ENCODE measurements around the gene PLN.

Gene PLN

DNA sequence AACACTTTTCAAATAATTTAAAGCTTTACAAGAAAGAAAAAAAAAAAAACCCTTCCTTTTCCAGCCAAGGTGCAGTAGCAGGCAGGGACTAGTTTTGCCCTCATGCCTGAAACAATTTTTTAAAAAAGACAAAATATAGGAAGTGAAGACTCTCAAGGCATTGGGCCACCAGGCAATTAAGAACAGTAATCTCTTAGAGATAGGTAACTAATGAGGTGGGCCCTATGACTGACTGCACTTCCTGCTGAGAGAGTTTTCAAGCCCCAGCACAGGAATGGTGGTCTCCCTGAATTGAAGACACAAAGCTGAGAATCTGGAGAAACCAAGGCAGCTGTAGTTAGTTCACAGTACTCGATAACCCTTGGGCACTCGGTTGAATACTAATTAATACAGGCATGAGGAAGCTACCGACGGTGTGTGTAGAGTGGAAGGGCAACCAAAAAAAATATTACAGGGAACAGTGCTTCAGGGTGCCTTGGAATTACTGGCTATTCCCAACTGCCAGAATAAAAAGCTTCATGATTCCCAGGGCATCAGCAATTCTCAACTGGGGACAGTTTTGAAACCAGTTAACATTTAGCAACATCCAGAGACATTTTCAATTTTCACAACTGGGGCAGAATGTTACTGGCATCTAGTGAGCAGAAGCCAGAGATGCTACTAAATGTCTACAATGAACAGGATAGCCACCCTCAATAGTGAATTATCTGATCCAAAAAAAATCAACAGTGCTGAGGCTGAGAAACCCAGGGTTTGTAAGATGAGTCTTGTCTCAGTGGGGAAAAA is 36.0 kb upstream of the PLN start:
- TF ChIP-seq, protein P1, sequence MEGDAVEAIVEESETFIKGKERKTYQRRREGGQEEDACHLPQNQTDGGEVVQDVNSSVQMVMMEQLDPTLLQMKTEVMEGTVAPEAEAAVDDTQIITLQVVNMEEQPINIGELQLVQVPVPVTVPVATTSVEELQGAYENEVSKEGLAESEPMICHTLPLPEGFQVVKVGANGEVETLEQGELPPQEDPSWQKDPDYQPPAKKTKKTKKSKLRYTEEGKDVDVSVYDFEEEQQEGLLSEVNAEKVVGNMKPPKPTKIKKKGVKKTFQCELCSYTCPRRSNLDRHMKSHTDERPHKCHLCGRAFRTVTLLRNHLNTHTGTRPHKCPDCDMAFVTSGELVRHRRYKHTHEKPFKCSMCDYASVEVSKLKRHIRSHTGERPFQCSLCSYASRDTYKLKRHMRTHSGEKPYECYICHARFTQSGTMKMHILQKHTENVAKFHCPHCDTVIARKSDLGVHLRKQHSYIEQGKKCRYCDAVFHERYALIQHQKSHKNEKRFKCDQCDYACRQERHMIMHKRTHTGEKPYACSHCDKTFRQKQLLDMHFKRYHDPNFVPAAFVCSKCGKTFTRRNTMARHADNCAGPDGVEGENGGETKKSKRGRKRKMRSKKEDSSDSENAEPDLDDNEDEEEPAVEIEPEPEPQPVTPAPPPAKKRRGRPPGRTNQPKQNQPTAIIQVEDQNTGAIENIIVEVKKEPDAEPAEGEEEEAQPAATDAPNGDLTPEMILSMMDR (IDR thresholded peaks at IDR 0.05; ENCODE audit: low read depth, low read length), result no peak
- H3K27ac ChIP-seq, result no peak overlapping the region

DNA sequence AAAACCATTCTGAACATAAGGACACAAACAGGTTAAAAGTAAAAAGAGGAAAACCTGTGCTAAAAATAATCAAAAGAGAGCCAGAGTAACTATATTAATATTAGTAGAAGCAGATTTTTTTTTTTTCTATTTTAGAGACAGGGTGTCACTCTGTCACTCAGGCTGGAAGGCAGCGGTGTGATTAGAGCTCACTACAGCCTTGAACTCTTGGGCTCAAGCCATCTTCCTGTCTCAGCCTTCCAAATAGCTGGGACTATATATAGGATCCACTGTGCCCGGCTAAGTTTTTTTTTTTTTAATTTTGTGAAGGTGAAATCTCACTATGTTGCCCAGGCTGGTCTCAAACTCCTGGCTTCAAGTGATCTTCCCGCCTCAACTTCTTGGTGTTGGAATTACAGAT is 33.4 kb upstream of the PLN start:
- H3K36me3 ChIP-seq, result no peaks in the 10 kb centered on the region
- TF ChIP-seq, protein P1 (IDR thresholded peaks at IDR 0.05; ENCODE audit: low read depth, low read length), result no peak
- no peak overlapping the region for H3K27ac ChIP-seq

More for the DNA sequence above, 36.0 kb upstream of the PLN start:
- Histone ChIP-seq H3K27me3 (ENCODE audit: insufficient read depth, low read depth, severe bottlenecking) (no peaks in the 10 kb centered on the region), H3K9me3 (ENCODE audit: severe bottlenecking) (no peaks in the 10 kb centered on the region), H3K36me3 (no peaks in the 10 kb centered on the region), H3K4me3 (ENCODE audit: low read depth, low read length) (no peak overlapping the region)
- DNase-seq, result no peak

DNA sequence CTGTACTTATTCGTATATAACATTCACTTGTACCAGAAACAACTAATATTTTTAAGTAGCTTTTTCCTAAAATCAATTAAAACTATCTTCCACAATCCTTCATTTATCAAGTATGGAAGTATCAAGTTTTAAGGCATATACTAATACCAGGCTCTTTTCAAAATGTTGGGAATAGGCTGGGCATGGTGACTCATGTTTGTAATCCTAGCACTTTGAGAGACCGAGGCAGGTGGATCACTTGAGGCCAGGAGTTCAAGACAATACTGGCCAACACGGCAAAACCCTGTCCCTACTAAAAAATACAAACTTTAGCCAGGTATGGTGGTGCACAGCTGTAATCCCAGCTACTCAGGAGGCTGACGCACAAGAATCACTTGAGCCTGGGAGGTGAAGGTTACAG is 25.7 kb upstream of the PLN start:
- H3K27me3 ChIP-seq (ENCODE audit: insufficient read depth, low read depth, severe bottlenecking), result no peaks in the 10 kb centered on the region
- H3K9me3 ChIP-seq (ENCODE audit: severe bottlenecking), result no peaks in the 10 kb centered on the region
- peaks cover 3% of the 10 kb centered on the region for H3K36me3 ChIP-seq
- no peak overlapping the region for H3K4me3 ChIP-seq (ENCODE audit: low read depth, low read length)
- TF ChIP-seq, protein P1 (IDR thresholded peaks at IDR 0.05; ENCODE audit: low read depth, low read length), result no peak
- no peak for DNase-seq
- H3K27ac ChIP-seq, result no peak overlapping the region

More for the DNA sequence above, 33.4 kb upstream of the PLN start:
- H3K4me3 ChIP-seq (ENCODE audit: low read depth, low read length), result no peak overlapping the region
- H3K9me3 ChIP-seq (ENCODE audit: severe bottlenecking), result no peaks in the 10 kb centered on the region
- no peak for DNase-seq
- no peaks in the 10 kb centered on the region for H3K27me3 ChIP-seq (ENCODE audit: insufficient read depth, low read depth, severe bottlenecking)

DNA sequence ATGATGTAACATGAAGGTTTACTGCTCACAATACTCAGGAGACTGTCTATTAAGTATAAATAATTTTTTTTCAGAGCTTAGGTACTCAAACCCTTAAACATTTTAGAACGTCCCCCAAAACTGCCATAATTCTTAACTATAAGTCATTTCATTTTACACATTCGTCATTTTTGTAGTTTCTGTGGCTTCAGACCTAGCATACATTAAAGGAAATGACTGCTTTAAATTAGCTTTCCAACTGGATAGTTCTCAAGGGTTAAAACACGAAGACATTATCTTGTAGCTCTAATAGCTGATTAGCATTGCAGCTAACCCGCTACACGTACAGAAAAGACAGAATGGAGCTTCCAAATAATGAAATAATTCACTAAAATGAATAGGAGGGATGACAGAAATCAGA is 24.9 kb upstream of the PLN start:
- H3K4me3 ChIP-seq (ENCODE audit: low read depth, low read length), result no peak overlapping the region
- H3K36me3 ChIP-seq, result peaks cover 3% of the 10 kb centered on the region
- DNase-seq, result no peak
- TF ChIP-seq, protein P1 (IDR thresholded peaks at IDR 0.05; ENCODE audit: low read depth, low read length), result no peak
- H3K9me3 ChIP-seq (ENCODE audit: severe bottlenecking), result no peaks in the 10 kb centered on the region
- no peaks in the 10 kb centered on the region for H3K27me3 ChIP-seq (ENCODE audit: insufficient read depth, low read depth, severe bottlenecking)
- H3K27ac ChIP-seq, result no peak overlapping the region

DNA sequence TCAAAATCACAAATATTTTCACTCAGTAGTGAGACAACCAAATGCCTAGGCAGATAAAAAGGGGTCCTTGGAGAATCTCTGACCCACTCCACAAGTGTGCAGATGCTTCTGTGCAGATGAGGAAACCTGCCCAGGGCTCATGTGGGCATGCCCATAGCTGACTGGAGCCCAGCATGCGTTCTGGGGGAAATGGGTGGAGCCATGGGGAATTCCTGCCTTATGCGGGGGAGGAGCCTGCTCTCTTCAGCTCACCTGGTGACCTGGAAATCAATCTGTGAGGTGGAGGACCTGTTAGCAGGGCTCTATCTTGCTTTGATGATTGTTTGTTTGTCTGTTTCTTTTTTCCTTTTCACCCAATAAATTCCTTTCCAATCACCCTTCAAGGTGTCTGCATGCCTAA is 23.4 kb upstream of the PLN start:
- H3K36me3 ChIP-seq, result peaks cover 3% of the 10 kb centered on the region
- no peaks in the 10 kb centered on the region for H3K9me3 ChIP-seq (ENCODE audit: severe bottlenecking)
- H3K27ac ChIP-seq, result no peak overlapping the region
- DNase-seq, result no peak
- TF ChIP-seq, protein P1 (IDR thresholded peaks at IDR 0.05; ENCODE audit: low read depth, low read length), result no peak
- H3K4me3 ChIP-seq (ENCODE audit: low read depth, low read length), result no peak overlapping the region
- no peaks in the 10 kb centered on the region for H3K27me3 ChIP-seq (ENCODE audit: insufficient read depth, low read depth, severe bottlenecking)
